Measurements from ENCODE around the gene MRPL12. TPM values are rescaled to one million over a fixed set of nuclear protein-coding genes. Genes with fewer than 3 reads are reported as not detected.

The MRPL12 gene
- total RNA-seq, 1 experiment from 2014 or later, result 260 TPM

- Histone ChIP-seq H3K79me2 (ENCODE audit: insufficient read depth, low read length) (peaks cover 79% of the 10 kb centered on the region; the same call in 1 of the 2 replicates), H3K4me2 (ENCODE audit: low read length) (no peak overlapping the region), H3K9ac (ENCODE audit: low read length) (no peak overlapping the region), H3K27ac (ENCODE audit: low read depth, low read length) (no peak overlapping the region), H3K36me3 (ENCODE audit: control insufficient read depth in 1 of 2, insufficient read depth in 2 of 2, low read length in 2 of 2) (peaks cover 54 to 96% of the 10 kb centered on the region in 2 experiments), H3K9me2 (ENCODE audit: insufficient read depth) (no peaks in the 10 kb centered on the region), H3K9me3 (ENCODE audit: control insufficient read depth in 1 of 2, insufficient read depth in 1 of 2, low read depth in 1 of 2, low read length in 2 of 2) (no peaks in the 10 kb centered on the region), H3K4me3 (replicated peaks in 1 of 2; ENCODE audit: low read depth in 1 of 2, low read length in 2 of 2) (no peak overlapping the region), H4K20me1 (ENCODE audit: insufficient read depth) (no peaks in the 10 kb centered on the region), H3K4me1 (ENCODE audit: control insufficient read depth in 1 of 2, insufficient read depth in 2 of 2, low read length in 2 of 2) (no peaks in the 10 kb centered on the region; a peak in 1 of 4 replicates), H3K27me3 (ENCODE audit: insufficient read depth, low read length) (no peaks in the 10 kb centered on the region), H2AFZ (ENCODE audit: low read depth, low read length, poor library complexity, severe bottlenecking) (no peak overlapping the region)
- intact Hi-C loops (cut with micrococcal nuclease), result loop anchor here (10.0 kb wide), 1 partner anchor 139 kb away; the partner anchor contains the start of gene FAAP100
- CTCF ChIA-PET, result interaction anchor here (1.1 kb wide), 1 partner anchor 18 kb away, joined by 3 read pairs; no protein-coding TSS in a partner anchor
- no TSS peak for BruUV-seq (replicated peaks)
- no peak for DNase-seq (ENCODE audit: low read depth, low spot score)
- no peak for TF ChIP-seq SRF (IDR thresholded peaks at IDR 0.05; ENCODE audit: low read depth)
- TF ChIP-seq ZNF274 (IDR thresholded peaks at IDR 0.05; ENCODE audit: low read depth, low read length), result no peak
- TF ChIP-seq ZBTB33 (IDR thresholded peaks at IDR 0.05; ENCODE audit: extremely low read depth, insufficient replicate concordance, low read length), result no peak
- no peak for TF ChIP-seq SIN3A (IDR thresholded peaks at IDR 0.05; ENCODE audit: low read depth)
- no peak for TF ChIP-seq EZH2 (IDR thresholded peaks at IDR 0.05)
- peak in 2 of 3 experiments; percentile 39 to 53; a peak in 4 of 6 replicates for TF ChIP-seq CTCF (IDR thresholded peaks at IDR 0.05 in 2 of 3, conservative IDR thresholded peaks at IDR 0.05 in 1 of 3; ENCODE audit: borderline replicate concordance in 1 of 3, insufficient read depth in 1 of 3, low read depth in 2 of 3, low read length in 2 of 3)
- TF ChIP-seq CBX3 (IDR thresholded peaks at IDR 0.05; ENCODE audit: low read depth), result no peak
- no peak for TF ChIP-seq MAX (IDR thresholded peaks at IDR 0.05)
- TF ChIP-seq SP1 (IDR thresholded peaks at IDR 0.05; ENCODE audit: low read depth), result no peak
- ATAC-seq, result peak; percentile 65
- RAD21 ChIA-PET (ENCODE audit: low non-redundant PET in 1 of 2, low total read pairs in 2 of 2, uncharacterized antibody in 2 of 2, unreplicated experiment in 2 of 2), result interaction anchor here in 1 of 2 experiments (1.0 kb wide), 1 partner anchor 18 kb away, joined by 3 read pairs; no protein-coding TSS in a partner anchor
- POLR2A ChIA-PET, result interaction anchor here (1.4 kb wide), 1 partner anchor 10 kb away, joined by 6 read pairs; the partner anchor contains the start of genes ARL16 and HGS
These were observed 9.5 kb upstream of the MRPL12 start for GRCh38 chr17:81693509-81694210.

Data from HCT116 (cell line).